Measurements from ENCODE around the gene ITPR2. TPM values are rescaled to one million over a fixed set of nuclear protein-coding genes. Genes with fewer than 3 reads are reported as not detected.
A peak's percentile ranks its signal among the peaks of the same experiment; 100 is the strongest.
"Not testable (repeated sequence)": the region's sequence is repeated elsewhere in the genome, so short reads cannot be mapped to it uniquely, and the experiment has no call there.

ITPR2 gene
- total RNA-seq, 1 donor from 2014 or later, result 77.9 TPM

GRCh38 chr12:26786491-26786864 is 46.5 kb downstream of the ITPR2 start:
- Mint-ChIP-seq H3K27ac (ENCODE audit: unreplicated experiment) (peak overlapping the region; percentile 76), H3K9me3 (ENCODE audit: unreplicated experiment) (peaks cover 13% of the 10 kb centered on the region), H3K4me1 (ENCODE audit: low read depth, unreplicated experiment) (peaks cover 8% of the 10 kb centered on the region), H3K4me3 (ENCODE audit: unreplicated experiment) (no peak overlapping the region), H3K27me3 (ENCODE audit: unreplicated experiment) (peaks cover 3% of the 10 kb centered on the region), H3K36me3 (ENCODE audit: unreplicated experiment) (peaks cover 15% of the 10 kb centered on the region)
- no peak for TF ChIP-seq CTCF (IDR thresholded peaks at IDR 0.05; ENCODE audit: partially characterized antibody, unreplicated experiment)
- no peak for DNase-seq

GRCh38 chr12:26783816-26784379 is 49.1 kb downstream of the ITPR2 start:
- not testable (repeated sequence) for H3K27me3 Mint-ChIP-seq (ENCODE audit: unreplicated experiment); H3K4me1 Mint-ChIP-seq (ENCODE audit: low read depth, unreplicated experiment); H3K4me3 Mint-ChIP-seq (ENCODE audit: unreplicated experiment); DNase-seq
- peaks cover 13% of the 10 kb centered on the region for H3K9me3 Mint-ChIP-seq (ENCODE audit: unreplicated experiment)
- peaks cover 35% of the 10 kb centered on the region for H3K36me3 Mint-ChIP-seq (ENCODE audit: unreplicated experiment)
- peak overlapping the region; percentile 14 for H3K27ac Mint-ChIP-seq (ENCODE audit: unreplicated experiment)

- no peak overlapping the region for H3K27ac Mint-ChIP-seq (ENCODE audit: unreplicated experiment)
- peaks cover 6% of the 10 kb centered on the region for H3K4me1 Mint-ChIP-seq (ENCODE audit: low read depth, unreplicated experiment)
- peaks cover 13% of the 10 kb centered on the region for H3K9me3 Mint-ChIP-seq (ENCODE audit: unreplicated experiment)
- DNase-seq, result no peak
- peaks cover 41% of the 10 kb centered on the region for H3K36me3 Mint-ChIP-seq (ENCODE audit: unreplicated experiment)
- H3K4me3 Mint-ChIP-seq (ENCODE audit: unreplicated experiment), result no peak overlapping the region
- TF ChIP-seq CTCF (IDR thresholded peaks at IDR 0.05; ENCODE audit: partially characterized antibody, unreplicated experiment), result no peak
- H3K27me3 Mint-ChIP-seq (ENCODE audit: unreplicated experiment), result peaks cover 4% of the 10 kb centered on the region
Measured at GRCh38 chr12:26783131-26783526, 49.9 kb downstream of the ITPR2 start.

DNA sequence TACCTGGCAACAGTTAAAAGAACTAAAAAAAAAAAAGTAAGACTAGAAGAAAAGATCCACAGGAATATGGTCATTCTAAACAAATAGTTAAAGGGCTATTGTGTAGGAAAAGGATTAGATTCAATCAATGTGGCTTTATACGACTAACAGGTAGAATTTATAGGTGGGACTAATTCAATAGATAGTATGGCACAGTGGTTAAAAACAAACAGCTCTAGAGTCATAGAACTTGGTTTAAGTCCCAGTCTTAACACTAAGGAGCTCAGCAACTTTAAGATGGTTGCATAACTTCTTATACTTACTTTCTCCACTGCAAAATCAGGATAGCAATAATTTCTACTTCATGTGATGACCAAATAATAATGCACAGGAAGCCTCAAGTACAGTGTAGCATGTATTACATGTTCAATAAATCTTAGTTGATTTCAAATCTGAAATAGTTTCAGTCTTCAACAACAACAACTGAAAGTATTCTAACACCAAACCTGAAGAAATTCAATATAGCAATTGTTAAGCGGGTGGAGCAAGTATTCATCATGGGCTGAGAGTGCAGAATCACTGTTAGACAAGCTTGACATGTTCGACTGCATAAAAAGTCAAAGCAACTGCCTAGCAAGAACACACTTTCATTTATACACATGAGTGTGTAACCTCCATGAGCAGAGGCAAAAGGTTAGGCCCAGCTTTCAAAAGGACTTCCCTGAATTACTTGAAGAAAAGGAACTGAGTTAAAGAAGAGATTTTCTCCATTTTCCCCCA is 50.4 kb downstream of the ITPR2 start:
- H3K27me3 Mint-ChIP-seq (ENCODE audit: unreplicated experiment), result peaks cover 4% of the 10 kb centered on the region
- no peak overlapping the region for H3K27ac Mint-ChIP-seq (ENCODE audit: unreplicated experiment)
- H3K36me3 Mint-ChIP-seq (ENCODE audit: unreplicated experiment), result peaks cover 42% of the 10 kb centered on the region
- peaks cover 13% of the 10 kb centered on the region for H3K9me3 Mint-ChIP-seq (ENCODE audit: unreplicated experiment)
- H3K4me1 Mint-ChIP-seq (ENCODE audit: low read depth, unreplicated experiment), result peaks cover 6% of the 10 kb centered on the region
- H3K4me3 Mint-ChIP-seq (ENCODE audit: unreplicated experiment), result no peak overlapping the region
- no peak for TF ChIP-seq CTCF (IDR thresholded peaks at IDR 0.05; ENCODE audit: partially characterized antibody, unreplicated experiment)
- DNase-seq, result no peak

DNA sequence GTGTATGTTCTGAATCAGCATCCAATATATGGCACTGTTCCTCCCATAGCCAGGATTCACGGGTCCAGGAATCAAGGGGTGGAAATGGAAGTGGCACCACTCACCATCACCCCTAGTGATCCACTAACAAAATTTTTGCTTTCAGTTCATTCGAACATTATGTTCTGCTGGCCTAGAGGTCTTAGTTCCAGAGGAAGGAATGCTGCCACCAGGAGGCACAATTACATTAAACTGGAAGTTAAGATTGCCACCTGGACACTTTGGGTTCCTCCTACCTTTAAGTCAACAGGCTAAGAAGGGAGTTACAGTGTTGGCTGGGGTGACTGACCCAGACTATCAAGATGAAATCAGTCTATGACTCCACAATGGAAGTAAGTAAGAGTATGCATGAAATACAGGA is 52.3 kb downstream of the ITPR2 start:
- H3K36me3 Mint-ChIP-seq (ENCODE audit: unreplicated experiment), result peaks cover 57% of the 10 kb centered on the region
- not testable (repeated sequence) for H3K27me3 Mint-ChIP-seq (ENCODE audit: unreplicated experiment); H3K9me3 Mint-ChIP-seq (ENCODE audit: unreplicated experiment); H3K4me1 Mint-ChIP-seq (ENCODE audit: low read depth, unreplicated experiment); DNase-seq; H3K27ac Mint-ChIP-seq (ENCODE audit: unreplicated experiment); H3K4me3 Mint-ChIP-seq (ENCODE audit: unreplicated experiment)

DNA sequence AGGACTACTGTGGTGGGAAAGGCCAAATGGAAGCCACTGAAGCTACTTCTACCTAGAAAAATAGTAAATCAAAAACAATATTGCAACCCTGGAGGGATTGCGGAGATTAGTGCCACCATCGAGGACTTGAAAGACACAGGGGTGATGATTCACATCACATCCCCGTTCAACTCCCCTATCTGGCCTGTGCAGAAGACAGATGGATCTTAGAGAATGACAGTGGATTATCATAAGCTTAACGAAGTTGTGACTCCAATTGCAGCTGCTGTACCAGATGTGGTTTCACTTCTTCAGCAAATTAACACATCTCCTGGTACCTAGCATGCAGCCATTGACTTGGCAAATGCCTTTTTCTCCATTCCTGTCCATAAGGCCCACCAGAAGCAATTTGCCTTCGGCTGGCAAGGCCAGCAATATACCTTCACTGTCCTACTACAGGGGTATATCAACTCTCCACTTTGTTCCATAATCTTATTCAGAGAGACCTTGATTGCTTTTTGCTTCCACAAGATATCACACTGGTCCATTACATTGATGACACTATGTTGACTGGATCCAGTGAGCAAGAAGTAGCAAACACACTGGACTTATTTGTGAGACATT is 54.7 kb downstream of the ITPR2 start:
- H3K27me3 Mint-ChIP-seq (ENCODE audit: unreplicated experiment); H3K9me3 Mint-ChIP-seq (ENCODE audit: unreplicated experiment); DNase-seq; H3K4me3 Mint-ChIP-seq (ENCODE audit: unreplicated experiment); H3K4me1 Mint-ChIP-seq (ENCODE audit: low read depth, unreplicated experiment); H3K27ac Mint-ChIP-seq (ENCODE audit: unreplicated experiment): not testable (repeated sequence)
- H3K36me3 Mint-ChIP-seq (ENCODE audit: unreplicated experiment), result peaks cover 59% of the 10 kb centered on the region

All from glutamatergic neuron (in vitro differentiated cells).